ENCODE results near the gene EYS. TPM values are rescaled to one million over a fixed set of nuclear protein-coding genes. Genes with fewer than 3 reads are reported as not detected.
"Not testable (repeated sequence)": the region's sequence is repeated elsewhere in the genome, so short reads cannot be mapped to it uniquely, and the experiment has no call there.

Gene EYS
- total RNA-seq, 2 experiments from 2014 or later, result not detected

- H3K9me3 Mint-ChIP-seq (ENCODE audit: low read depth); H3K27me3 Mint-ChIP-seq; DNase-seq; ATAC-seq; H3K36me3 Mint-ChIP-seq; H3K27ac Mint-ChIP-seq; H3K4me3 Mint-ChIP-seq; CTCF ChIA-PET; H3K4me1 Mint-ChIP-seq: not testable (repeated sequence)
These were observed 223.4 kb downstream of the EYS start for GRCh38 chr6:65483652-65484051.

GRCh38 chr6:65469650-65470049 lies 237.4 kb downstream of the EYS start:
- CTCF ChIA-PET, result interaction anchor here (1.2 kb wide), 1 partner anchor 17 kb away, joined by 3 read pairs; no protein-coding TSS in a partner anchor
- H3K27ac Mint-ChIP-seq, result no peak overlapping the region

GRCh38 chr6:65468307-65468706 lies 238.7 kb downstream of the EYS start:
- DNase-seq (no peak), ATAC-seq (no peak)
- Mint-ChIP-seq H3K27ac (no peak overlapping the region), H3K36me3 (no peaks in the 10 kb centered on the region), H3K4me1 (no peaks in the 10 kb centered on the region), H3K27me3 (no peaks in the 10 kb centered on the region), H3K9me3 (ENCODE audit: low read depth) (peaks cover 5% of the 10 kb centered on the region), H3K4me3 (no peak overlapping the region)
- CTCF ChIA-PET, result no interaction called here

More at GRCh38 chr6:65469650-65470049, 237.4 kb downstream of the EYS start:
- Mint-ChIP-seq H3K4me3 (no peak overlapping the region), H3K4me1 (no peaks in the 10 kb centered on the region), H3K27me3 (no peaks in the 10 kb centered on the region), H3K36me3 (no peaks in the 10 kb centered on the region), H3K9me3 (ENCODE audit: low read depth) (peaks cover 5% of the 10 kb centered on the region)
- ATAC-seq (no peak), DNase-seq (no peak)

GRCh38 chr6:65461121-65461520 lies 245.9 kb downstream of the EYS start:
- no peak overlapping the region for H3K27ac Mint-ChIP-seq
- H3K27me3 Mint-ChIP-seq, result no peaks in the 10 kb centered on the region
- CTCF ChIA-PET, result no interaction called here
- ATAC-seq (no peak), DNase-seq (no peak)
- no peak overlapping the region for H3K4me3 Mint-ChIP-seq
- no peaks in the 10 kb centered on the region for H3K4me1 Mint-ChIP-seq
- no peaks in the 10 kb centered on the region for H3K36me3 Mint-ChIP-seq
- peaks cover 5% of the 10 kb centered on the region for H3K9me3 Mint-ChIP-seq (ENCODE audit: low read depth)

- no peak for DNase-seq
- no peak overlapping the region for H3K27ac Mint-ChIP-seq
- no peaks in the 10 kb centered on the region for H3K36me3 Mint-ChIP-seq
- no peaks in the 10 kb centered on the region for H3K4me1 Mint-ChIP-seq
- ATAC-seq, result no peak
- CTCF ChIA-PET, result no interaction called here
- no peak overlapping the region for H3K4me3 Mint-ChIP-seq
- no peaks in the 10 kb centered on the region for H3K27me3 Mint-ChIP-seq
- H3K9me3 Mint-ChIP-seq (ENCODE audit: low read depth), result peaks cover 5% of the 10 kb centered on the region
These were observed 254.7 kb downstream of the EYS start for GRCh38 chr6:65452333-65452732.

GRCh38 chr6:65450451-65450850 lies 256.6 kb downstream of the EYS start:
- no peak for DNase-seq
- CTCF ChIA-PET, result no interaction called here
- H3K27ac Mint-ChIP-seq, result no peak overlapping the region
- ATAC-seq, result no peak
- H3K9me3 Mint-ChIP-seq (ENCODE audit: low read depth), result peaks cover 5% of the 10 kb centered on the region
- H3K27me3 Mint-ChIP-seq, result no peaks in the 10 kb centered on the region
- no peaks in the 10 kb centered on the region for H3K36me3 Mint-ChIP-seq
- H3K4me3 Mint-ChIP-seq, result no peak overlapping the region
- no peaks in the 10 kb centered on the region for H3K4me1 Mint-ChIP-seq

- no peak overlapping the region for H3K27ac Mint-ChIP-seq
- no peaks in the 10 kb centered on the region for H3K27me3 Mint-ChIP-seq
- no peak for DNase-seq
- H3K4me3 Mint-ChIP-seq, result no peak overlapping the region
- peaks cover 5% of the 10 kb centered on the region for H3K9me3 Mint-ChIP-seq (ENCODE audit: low read depth)
- CTCF ChIA-PET, result no interaction called here
- H3K4me1 Mint-ChIP-seq, result no peaks in the 10 kb centered on the region
- no peak for ATAC-seq
- H3K36me3 Mint-ChIP-seq, result no peaks in the 10 kb centered on the region
These were observed 257.1 kb downstream of the EYS start for GRCh38 chr6:65449926-65450325.

- CTCF ChIA-PET, result no interaction called here
- H3K9me3 Mint-ChIP-seq (ENCODE audit: low read depth), result peaks cover 5% of the 10 kb centered on the region
- no peak overlapping the region for H3K27ac Mint-ChIP-seq
- no peaks in the 10 kb centered on the region for H3K4me1 Mint-ChIP-seq
- no peak overlapping the region for H3K4me3 Mint-ChIP-seq
- DNase-seq, result no peak
- H3K27me3 Mint-ChIP-seq, result no peaks in the 10 kb centered on the region
- no peak for ATAC-seq
- no peaks in the 10 kb centered on the region for H3K36me3 Mint-ChIP-seq
These were observed 258.2 kb downstream of the EYS start for GRCh38 chr6:65448866-65449265.

GRCh38 chr6:65436281-65436680 lies 270.7 kb downstream of the EYS start:
- CTCF ChIA-PET, result no interaction called here
- Mint-ChIP-seq H3K9me3 (ENCODE audit: low read depth) (peaks cover 13% of the 10 kb centered on the region), H3K4me1 (no peaks in the 10 kb centered on the region), H3K4me3 (no peak overlapping the region), H3K27ac (no peak overlapping the region), H3K27me3 (no peaks in the 10 kb centered on the region), H3K36me3 (no peaks in the 10 kb centered on the region)
- no peak for ATAC-seq
- no peak for DNase-seq

- Mint-ChIP-seq H3K4me1 (no peaks in the 10 kb centered on the region), H3K36me3 (no peaks in the 10 kb centered on the region), H3K27ac (no peak overlapping the region), H3K27me3 (no peaks in the 10 kb centered on the region), H3K9me3 (ENCODE audit: low read depth) (peaks cover 10% of the 10 kb centered on the region), H3K4me3 (no peak overlapping the region)
- ATAC-seq (no peak), DNase-seq (no peak)
- CTCF ChIA-PET, result no interaction called here
These were observed 290.4 kb downstream of the EYS start for GRCh38 chr6:65416621-65417020.

GRCh38 chr6:65410309-65410708 lies 296.7 kb downstream of the EYS start:
- no peak for DNase-seq
- Mint-ChIP-seq H3K27ac (no peak overlapping the region), H3K36me3 (no peaks in the 10 kb centered on the region), H3K9me3 (ENCODE audit: low read depth) (peaks cover 9% of the 10 kb centered on the region), H3K27me3 (no peaks in the 10 kb centered on the region), H3K4me1 (no peaks in the 10 kb centered on the region), H3K4me3 (no peak overlapping the region)
- CTCF ChIA-PET, result no interaction called here
- no peak for ATAC-seq

- H3K36me3 Mint-ChIP-seq, result no peaks in the 10 kb centered on the region
- no peak overlapping the region for H3K4me3 Mint-ChIP-seq
- H3K9me3 Mint-ChIP-seq (ENCODE audit: low read depth), result peaks cover 8% of the 10 kb centered on the region
- CTCF ChIA-PET, result no interaction called here
- no peak for DNase-seq
- no peak overlapping the region for H3K27ac Mint-ChIP-seq
- ATAC-seq, result no peak
- H3K4me1 Mint-ChIP-seq, result no peaks in the 10 kb centered on the region
- H3K27me3 Mint-ChIP-seq, result no peaks in the 10 kb centered on the region
These were observed 304.5 kb downstream of the EYS start for GRCh38 chr6:65402564-65402963.

GRCh38 chr6:65399355-65400084 lies 307.5 kb downstream of the EYS start:
- no peaks in the 10 kb centered on the region for H3K27me3 Mint-ChIP-seq
- CTCF ChIA-PET, result no interaction called here
- H3K4me1 Mint-ChIP-seq, result no peaks in the 10 kb centered on the region

GRCh38 chr6:65398851-65399250 lies 308.2 kb downstream of the EYS start:
- H3K4me3 Mint-ChIP-seq, result no peak overlapping the region
- no peaks in the 10 kb centered on the region for H3K4me1 Mint-ChIP-seq
- ATAC-seq (no peak), DNase-seq (no peak)
- H3K9me3 Mint-ChIP-seq (ENCODE audit: low read depth), result peaks cover 14% of the 10 kb centered on the region
- CTCF ChIA-PET, result no interaction called here
- no peaks in the 10 kb centered on the region for H3K27me3 Mint-ChIP-seq
- H3K36me3 Mint-ChIP-seq, result no peaks in the 10 kb centered on the region
- H3K27ac Mint-ChIP-seq, result no peak overlapping the region

More at GRCh38 chr6:65399355-65400084, 307.5 kb downstream of the EYS start:
- Mint-ChIP-seq H3K4me3 (no peak overlapping the region), H3K9me3 (ENCODE audit: low read depth) (peaks cover 14% of the 10 kb centered on the region), H3K27ac (no peak overlapping the region), H3K36me3 (no peaks in the 10 kb centered on the region)
- no peak for DNase-seq
- ATAC-seq, result no peak

GRCh38 chr6:65350530-65350929 lies 356.5 kb downstream of the EYS start:
- ATAC-seq (no peak), DNase-seq (no peak)
- Mint-ChIP-seq H3K9me3 (ENCODE audit: low read depth) (peaks cover 10% of the 10 kb centered on the region), H3K27me3 (no peaks in the 10 kb centered on the region), H3K4me3 (no peak overlapping the region), H3K4me1 (no peaks in the 10 kb centered on the region), H3K36me3 (no peaks in the 10 kb centered on the region), H3K27ac (no peak overlapping the region)
- CTCF ChIA-PET, result no interaction called here
